Measurements from ENCODE around the gene CCDC188. TPM values are rescaled to one million over a fixed set of nuclear protein-coding genes. Genes with fewer than 3 reads are reported as not detected.

CCDC188 gene
- total and polyA plus RNA-seq, 2 donors (not counting 1 experiment from before 2014, with no cell fraction given) = not detected

DNA sequence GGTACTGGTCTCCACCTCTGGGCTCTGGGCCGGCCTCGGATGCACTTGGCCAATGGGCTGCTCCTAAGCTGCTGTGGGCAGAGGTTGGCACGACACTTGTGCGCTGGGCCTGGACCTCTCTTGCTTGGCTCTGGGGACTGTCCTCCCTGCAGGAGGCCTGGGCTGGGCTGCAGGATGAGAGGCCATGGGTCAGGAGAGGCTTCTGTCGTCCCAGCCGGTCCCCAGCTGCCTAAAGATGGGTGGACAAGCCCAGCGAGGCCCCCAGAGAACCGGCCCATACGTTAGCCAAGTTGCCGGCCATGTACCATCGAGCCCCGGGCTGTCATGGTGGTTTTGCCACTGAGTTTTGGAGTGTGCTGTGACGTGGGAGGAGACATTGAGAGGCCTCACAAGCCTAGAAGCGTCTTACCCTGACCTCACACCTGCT is 1.6 kb upstream of the CCDC188 start:
- H3K79me2 ChIP-seq (ENCODE audit: control insufficient read depth, insufficient read depth, low read length) = no peaks in the 10 kb centered on the region
- H3K9me3 ChIP-seq (ENCODE audit: control extremely low read depth in 1 of 3, control insufficient read depth in 2 of 3, insufficient read depth in 1 of 3, low read length in 2 of 3) = peaks cover 0 to 4% (median 0%) of the 10 kb centered on the region in 3 donors
- H2AFZ ChIP-seq (ENCODE audit: insufficient read depth, low read depth, low read length, poor library complexity, severe bottlenecking) = no peak overlapping the region
- no peak overlapping the region for H3K9ac ChIP-seq (ENCODE audit: low read length)
- H3K27ac ChIP-seq (ENCODE audit: low read length in 2 of 2) = no peak overlapping the region
- H3K4me1 Mint-ChIP-seq = peaks cover 2% of the 10 kb centered on the region
- no peaks in the 10 kb centered on the region for H3K36me3 ChIP-seq (replicated peaks in 1 of 2; ENCODE audit: control extremely low read depth in 1 of 2, control insufficient read depth in 1 of 2, extremely low read depth in 1 of 2, insufficient read depth in 2 of 2, low read length in 1 of 2)
- peaks cover 0 to 7% of the 10 kb centered on the region in 2 donors for H3K4me1 ChIP-seq (ENCODE audit: control insufficient read depth in 2 of 2, insufficient read depth in 2 of 2, low read length in 2 of 2)
- no peaks in the 10 kb centered on the region for H3K9me3 Mint-ChIP-seq (ENCODE audit: insufficient read depth)
- no peak overlapping the region for H3K4me3 ChIP-seq (ENCODE audit: control extremely low read depth in 1 of 5, extremely low read depth in 1 of 5, insufficient read depth in 1 of 5, low read depth in 2 of 5, low read length in 4 of 5)
- H3K4me2 ChIP-seq (replicated peaks; ENCODE audit: low read depth, low read length, poor library complexity, severe bottlenecking) = no peak overlapping the region
- POLR2A ChIA-PET = no interaction called here
- intact Hi-C loops (cut with micrococcal nuclease) = no loop called here
- H3K27ac Mint-ChIP-seq = no peak overlapping the region
- CTCF ChIA-PET = interaction anchor here (0.6 kb wide), 1 partner anchor 101 kb away, joined by 3 read pairs; no protein-coding TSS in a partner anchor
- WGBS (ENCODE audit: insufficient coverage) = 89% methylated on average over 14 of the region's 14 CpGs
- H3K4me3 Mint-ChIP-seq = no peak overlapping the region
- H3K27me3 Mint-ChIP-seq = peaks cover 4% of the 10 kb centered on the region
- TF ChIP-seq, protein P1, sequence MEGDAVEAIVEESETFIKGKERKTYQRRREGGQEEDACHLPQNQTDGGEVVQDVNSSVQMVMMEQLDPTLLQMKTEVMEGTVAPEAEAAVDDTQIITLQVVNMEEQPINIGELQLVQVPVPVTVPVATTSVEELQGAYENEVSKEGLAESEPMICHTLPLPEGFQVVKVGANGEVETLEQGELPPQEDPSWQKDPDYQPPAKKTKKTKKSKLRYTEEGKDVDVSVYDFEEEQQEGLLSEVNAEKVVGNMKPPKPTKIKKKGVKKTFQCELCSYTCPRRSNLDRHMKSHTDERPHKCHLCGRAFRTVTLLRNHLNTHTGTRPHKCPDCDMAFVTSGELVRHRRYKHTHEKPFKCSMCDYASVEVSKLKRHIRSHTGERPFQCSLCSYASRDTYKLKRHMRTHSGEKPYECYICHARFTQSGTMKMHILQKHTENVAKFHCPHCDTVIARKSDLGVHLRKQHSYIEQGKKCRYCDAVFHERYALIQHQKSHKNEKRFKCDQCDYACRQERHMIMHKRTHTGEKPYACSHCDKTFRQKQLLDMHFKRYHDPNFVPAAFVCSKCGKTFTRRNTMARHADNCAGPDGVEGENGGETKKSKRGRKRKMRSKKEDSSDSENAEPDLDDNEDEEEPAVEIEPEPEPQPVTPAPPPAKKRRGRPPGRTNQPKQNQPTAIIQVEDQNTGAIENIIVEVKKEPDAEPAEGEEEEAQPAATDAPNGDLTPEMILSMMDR (IDR thresholded peaks at IDR 0.05) = no peak
- no peak for TF ChIP-seq EZH2 (IDR thresholded peaks at IDR 0.05; ENCODE audit: borderline replicate concordance, insufficient read depth, low read depth, low read length, poor library complexity, severe bottlenecking)
- ATAC-seq (ENCODE audit: low read depth) = no peak
- no peak for DNase-seq
- no peaks in the 10 kb centered on the region for H4K20me1 ChIP-seq (ENCODE audit: control insufficient read depth, insufficient read depth, low read length, poor library complexity, severe bottlenecking)
- H3K27me3 ChIP-seq (replicated peaks in 1 of 4; ENCODE audit: control extremely low read depth in 1 of 4, control insufficient read depth in 3 of 4, insufficient read depth in 4 of 4, low read length in 3 of 4) = peaks cover 0 to 25% (median 6%) of the 10 kb centered on the region in 4 experiments

DNA sequence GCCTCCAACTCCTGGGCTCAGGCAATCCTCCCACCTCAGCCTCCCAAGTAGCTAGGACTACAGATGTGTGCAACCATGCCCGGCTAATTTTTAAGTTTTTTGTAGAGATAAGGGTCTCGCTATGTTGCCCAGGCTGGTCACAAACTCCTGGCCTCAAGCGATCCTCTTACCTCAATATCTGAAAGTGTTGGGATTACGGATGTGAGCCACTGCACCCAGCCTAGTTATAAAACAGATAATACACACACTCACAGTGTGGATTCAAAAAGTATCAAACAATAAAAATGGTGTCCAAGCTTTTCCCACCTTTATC is 377 bp upstream of the CCDC188 start:
- POLR2A ChIA-PET = no interaction called here
- H3K9me3 Mint-ChIP-seq (ENCODE audit: insufficient read depth) = no peaks in the 10 kb centered on the region

More for the DNA sequence above, 377 bp upstream of the CCDC188 start:
- no peak overlapping the region for H3K4me2 ChIP-seq (replicated peaks; ENCODE audit: low read depth, low read length, poor library complexity, severe bottlenecking)
- Mint-ChIP-seq H3K4me3 (no peak overlapping the region), H3K27ac (no peak overlapping the region), H3K4me1 (peaks cover 4% of the 10 kb centered on the region), H3K27me3 (no peaks in the 10 kb centered on the region)
- no peak overlapping the region for H3K4me3 ChIP-seq (ENCODE audit: control extremely low read depth in 1 of 5, extremely low read depth in 1 of 5, insufficient read depth in 1 of 5, low read depth in 2 of 5, low read length in 4 of 5)
- peaks cover 0 to under 1% (median 0%) of the 10 kb centered on the region in 3 donors for H3K9me3 ChIP-seq (ENCODE audit: control extremely low read depth in 1 of 3, control insufficient read depth in 2 of 3, insufficient read depth in 1 of 3, low read length in 2 of 3)
- CTCF ChIA-PET = interaction anchor here (1.0 kb wide), 1 partner anchor 420 kb away, joined by 5 read pairs; no protein-coding TSS in a partner anchor
- peaks cover 0 to 3% of the 10 kb centered on the region in 2 donors for H3K4me1 ChIP-seq (ENCODE audit: control insufficient read depth in 2 of 2, insufficient read depth in 2 of 2, low read length in 2 of 2)
- H3K9ac ChIP-seq (ENCODE audit: low read length) = no peak overlapping the region
- H3K36me3 ChIP-seq (replicated peaks in 1 of 2; ENCODE audit: control extremely low read depth in 1 of 2, control insufficient read depth in 1 of 2, extremely low read depth in 1 of 2, insufficient read depth in 2 of 2, low read length in 1 of 2) = no peaks in the 10 kb centered on the region
- no peak overlapping the region for H2AFZ ChIP-seq (ENCODE audit: insufficient read depth, low read depth, low read length, poor library complexity, severe bottlenecking)
- WGBS (ENCODE audit: insufficient coverage) = no CpG with 5 or more reads among the region's 4 CpGs
- intact Hi-C loops (cut with micrococcal nuclease) = no loop called here
- no peak for TF ChIP-seq EZH2 (IDR thresholded peaks at IDR 0.05; ENCODE audit: borderline replicate concordance, insufficient read depth, low read depth, low read length, poor library complexity, severe bottlenecking)
- TF ChIP-seq, protein P1 (IDR thresholded peaks at IDR 0.05) = no peak
- H3K27ac ChIP-seq (ENCODE audit: low read length in 2 of 2) = no peak overlapping the region
- H3K27me3 ChIP-seq (replicated peaks in 1 of 4; ENCODE audit: control extremely low read depth in 1 of 4, control insufficient read depth in 3 of 4, insufficient read depth in 4 of 4, low read length in 3 of 4) = peaks cover 0 to 14% (median 2%) of the 10 kb centered on the region in 4 experiments
- DNase-seq (no peak), ATAC-seq (ENCODE audit: low read depth) (no peak)
- no peaks in the 10 kb centered on the region for H3K79me2 ChIP-seq (ENCODE audit: control insufficient read depth, insufficient read depth, low read length)
- H4K20me1 ChIP-seq (ENCODE audit: control insufficient read depth, insufficient read depth, low read length, poor library complexity, severe bottlenecking) = no peaks in the 10 kb centered on the region
